PC-3 (cell line): ENCODE measurements around the gene HNRNPL. TPM values are rescaled to one million over a fixed set of nuclear protein-coding genes. Genes with fewer than 3 reads are reported as not detected.
"Not testable (repeated sequence)": the region's sequence is repeated elsewhere in the genome, so short reads cannot be mapped to it uniquely, and the experiment has no call there.

Experiments used
- ATAC-seq: fragments of 200-7000 bp; cut with Tn5 transposase; 2 replicates; pipeline ENCODE4 v1.9.1; 2020; ENCODE audit warnings: mild to moderate bottlenecking, moderate library complexity
- BruUV-seq: library from RNA; stranded (reverse); fragments of 400-500 nt; replicated peaks from 2 replicates; lab custom pipeline; 2021; lab: Mats Ljungman, UMichigan
- CTCF ChIA-PET: fragments of 300-600 bp; sonication (Branson Sonifier 250); formaldehyde crosslinking; loops from one replicate; lab custom pipeline; 2022; ENCODE audit warnings: antibody characterized with exemption; lab: Charles Lee
- POLR2A ChIA-PET: fragments of 300-600 bp; sonication (Branson Sonifier 250); formaldehyde crosslinking; loops from one replicate; lab custom pipeline; 2022; ENCODE audit warnings: antibody characterized with exemption; ENCODE audit not compliant: unreplicated experiment; lab: Charles Lee
- DNase-seq: peaks from one replicate; pipeline ENCODE4 v3.0.0-alpha.2; 2015
- H2AFZ ChIP-seq: fragments of 300-600 bp; sonication (generic); 2 replicates; pipeline ENCODE4 v1.6.0; 2016; ENCODE audit warnings: antibody characterized with exemption, low read length
- H3F3A ChIP-seq: fragments of 300-600 bp; sonication (generic); one replicate; pipeline ENCODE4 v1.6.0; 2017; ENCODE audit warnings: antibody characterized with exemption, low read length, control low read depth, mild to moderate bottlenecking; ENCODE audit not compliant: unreplicated experiment
- H3K27ac ChIP-seq: fragments of 300-600 bp; sonication (generic); 2 replicates; pipeline ENCODE4 v1.5.1; 2016; ENCODE audit warnings: mild to moderate bottlenecking, low read length
- H3K27me3 ChIP-seq: fragments of 300-600 bp; sonication (generic); 2 replicates; pipeline ENCODE4 v1.6.1; 2016; ENCODE audit warnings: low read length, mixed read lengths
- H3K36me3 ChIP-seq: fragments of 300-600 bp; sonication (generic); 2 replicates; pipeline ENCODE4 v1.6.1; 2016; ENCODE audit warnings: low read depth, mixed run types, low read length, mixed read lengths
- H3K4me1 ChIP-seq: fragments of 300-600 bp; sonication (generic); 2 replicates; pipeline ENCODE4 v1.5.1; 2016; ENCODE audit warnings: low read length; ENCODE audit not compliant: insufficient read depth
- H3K4me2 ChIP-seq: fragments of 300-600 bp; sonication (generic); 2 replicates; pipeline ENCODE4 v1.6.0; 2016; ENCODE audit warnings: low read length
- H3K4me3 ChIP-seq: fragments of 300-600 bp; sonication (generic); 2 replicates; pipeline ENCODE4 v1.5.1; 2016; ENCODE audit warnings: mild to moderate bottlenecking, low read length, mixed read lengths
- H3K79me2 ChIP-seq: fragments of 300-600 bp; sonication (generic); 2 replicates; pipeline ENCODE4 v1.6.1; 2017; ENCODE audit warnings: low read length, mixed read lengths
- H3K9ac ChIP-seq: fragments of 300-600 bp; sonication (generic); 2 replicates; pipeline ENCODE4 v1.6.0; 2016; ENCODE audit warnings: mild to moderate bottlenecking, low read length
- H3K9me2 ChIP-seq: fragments of 300-600 bp; sonication (generic); replicated peaks from 2 replicates; pipeline ENCODE4 v1.6.1; 2016; ENCODE audit warnings: mixed run types, low read length, mixed read lengths
- H3K9me3 ChIP-seq: fragments of 300-600 bp; sonication (generic); 2 replicates; pipeline ENCODE4 v1.6.1; 2016; ENCODE audit warnings: low read length, mixed read lengths
- H4K20me1 ChIP-seq: fragments of 300-600 bp; sonication (generic); 2 replicates; pipeline ENCODE4 v1.6.1; 2016; ENCODE audit warnings: low read length, mixed read lengths
- EZH2 ChIP-seq: fragments of 300-600 bp; sonication (generic); IDR thresholded peaks from one replicate; pipeline ENCODE4 v1.6.1; 2017; ENCODE audit warnings: antibody characterized with exemption, mild to moderate bottlenecking, low read length; ENCODE audit not compliant: unreplicated experiment
- EZH2phosphoT487 ChIP-seq: fragments of 300-600 bp; sonication (generic); IDR thresholded peaks from 2 replicates; pipeline ENCODE4 v1.6.1; 2018; ENCODE audit warnings: mild to moderate bottlenecking, antibody characterized with exemption, low read length, borderline replicate concordance
- intact Hi-C: fragments of 100-400 bp; cut with micrococcal nuclease; formaldehyde crosslinking; loops from 2 replicates; pipeline ENCODE4 v1.9.0; 2023
- total RNA-seq: library from RNA; depleted of rRNA; stranded (reverse); fragments of >200 nt; gene quantifications from 2 replicates; pipeline ENCODE4 v1.2.3, GENCODE V29; 2014
- TF ChIP-seq, protein P1 (sequence below): fragments of 300-600 bp; sonication (generic); conservative IDR thresholded peaks from 2 replicates; pipeline ENCODE4 v1.5.1; 2017; ENCODE audit warnings: antibody characterized with exemption, low read depth, mild to moderate bottlenecking, low read length

HNRNPL gene
- total RNA-seq, 1 experiment from 2014 or later, result 315 TPM

DNA sequence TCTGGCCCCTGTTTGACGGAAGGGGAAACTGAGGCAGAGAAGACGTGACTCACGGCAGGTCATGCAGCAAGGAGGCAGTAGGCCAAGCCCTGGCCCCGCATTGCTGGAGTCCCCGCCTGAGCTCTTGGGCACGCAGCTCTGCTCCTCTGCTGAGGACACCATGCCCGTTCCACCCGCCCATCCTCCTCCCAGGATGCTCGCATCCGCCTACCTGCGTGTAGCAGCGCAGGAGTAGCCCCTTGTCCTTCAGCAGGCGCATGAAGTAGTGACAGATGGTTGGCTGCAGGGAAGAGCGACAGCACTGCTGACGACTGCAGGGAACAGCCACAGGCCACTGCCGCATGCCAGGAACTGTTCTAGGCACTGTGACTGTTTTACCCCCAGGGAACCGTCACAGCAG, 39.1 kb upstream of the HNRNPL start:
- Histone ChIP-seq H3K4me2 (no peak overlapping the region), H3K9me3 (no peaks in the 10 kb centered on the region), H3K9me2 (no peaks in the 10 kb centered on the region), H4K20me1 (no peaks in the 10 kb centered on the region), H3K27me3 (no peaks in the 10 kb centered on the region), H2AFZ (no peak overlapping the region), H3K36me3 (no peaks in the 10 kb centered on the region), H3K4me1 (no peaks in the 10 kb centered on the region), H3K4me3 (no peak overlapping the region), H3K9ac (no peak overlapping the region), H3F3A (no peaks in the 10 kb centered on the region), H3K79me2 (no peaks in the 10 kb centered on the region), H3K27ac (no peak overlapping the region)
- POLR2A ChIA-PET, result no interaction called here
- TF ChIP-seq, protein P1, sequence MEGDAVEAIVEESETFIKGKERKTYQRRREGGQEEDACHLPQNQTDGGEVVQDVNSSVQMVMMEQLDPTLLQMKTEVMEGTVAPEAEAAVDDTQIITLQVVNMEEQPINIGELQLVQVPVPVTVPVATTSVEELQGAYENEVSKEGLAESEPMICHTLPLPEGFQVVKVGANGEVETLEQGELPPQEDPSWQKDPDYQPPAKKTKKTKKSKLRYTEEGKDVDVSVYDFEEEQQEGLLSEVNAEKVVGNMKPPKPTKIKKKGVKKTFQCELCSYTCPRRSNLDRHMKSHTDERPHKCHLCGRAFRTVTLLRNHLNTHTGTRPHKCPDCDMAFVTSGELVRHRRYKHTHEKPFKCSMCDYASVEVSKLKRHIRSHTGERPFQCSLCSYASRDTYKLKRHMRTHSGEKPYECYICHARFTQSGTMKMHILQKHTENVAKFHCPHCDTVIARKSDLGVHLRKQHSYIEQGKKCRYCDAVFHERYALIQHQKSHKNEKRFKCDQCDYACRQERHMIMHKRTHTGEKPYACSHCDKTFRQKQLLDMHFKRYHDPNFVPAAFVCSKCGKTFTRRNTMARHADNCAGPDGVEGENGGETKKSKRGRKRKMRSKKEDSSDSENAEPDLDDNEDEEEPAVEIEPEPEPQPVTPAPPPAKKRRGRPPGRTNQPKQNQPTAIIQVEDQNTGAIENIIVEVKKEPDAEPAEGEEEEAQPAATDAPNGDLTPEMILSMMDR, result no peak
- no peak for TF ChIP-seq EZH2phosphoT487
- no peak for TF ChIP-seq EZH2
- intact Hi-C loops, result no loop called here
- no peak for DNase-seq
- no TSS peak for BruUV-seq
- ATAC-seq, result no peak
- CTCF ChIA-PET, result no interaction called here

DNA sequence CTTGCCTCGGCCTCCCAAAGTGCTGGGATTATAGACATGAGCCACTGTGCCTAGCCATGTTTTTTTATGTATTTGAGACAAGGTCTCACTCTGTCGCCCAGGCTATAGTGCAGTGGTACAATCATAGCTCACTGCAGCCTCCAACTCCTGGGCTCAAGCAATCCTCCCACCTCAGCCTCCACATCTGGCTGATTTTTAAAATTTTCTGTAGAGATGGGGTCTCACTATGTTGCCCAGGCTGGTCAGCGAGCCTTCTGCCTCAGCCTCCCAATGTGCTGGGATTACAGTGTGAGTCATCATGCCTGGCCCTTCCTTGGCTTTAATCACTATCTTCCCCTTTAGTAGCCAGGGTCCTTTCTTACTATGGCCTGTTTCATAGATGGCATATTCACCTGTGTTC, 34.9 kb upstream of the HNRNPL start:
- DNase-seq, H2AFZ ChIP-seq, BruUV-seq, H3K9me2 ChIP-seq, H3K4me2 ChIP-seq, H4K20me1 ChIP-seq, H3K9me3 ChIP-seq, H3K36me3 ChIP-seq, CTCF ChIA-PET, ATAC-seq, H3F3A ChIP-seq, H3K79me2 ChIP-seq, POLR2A ChIA-PET, intact Hi-C loops, H3K9ac ChIP-seq, H3K4me3 ChIP-seq, H3K27me3 ChIP-seq, H3K27ac ChIP-seq, H3K4me1 ChIP-seq: not testable (repeated sequence)

DNA sequence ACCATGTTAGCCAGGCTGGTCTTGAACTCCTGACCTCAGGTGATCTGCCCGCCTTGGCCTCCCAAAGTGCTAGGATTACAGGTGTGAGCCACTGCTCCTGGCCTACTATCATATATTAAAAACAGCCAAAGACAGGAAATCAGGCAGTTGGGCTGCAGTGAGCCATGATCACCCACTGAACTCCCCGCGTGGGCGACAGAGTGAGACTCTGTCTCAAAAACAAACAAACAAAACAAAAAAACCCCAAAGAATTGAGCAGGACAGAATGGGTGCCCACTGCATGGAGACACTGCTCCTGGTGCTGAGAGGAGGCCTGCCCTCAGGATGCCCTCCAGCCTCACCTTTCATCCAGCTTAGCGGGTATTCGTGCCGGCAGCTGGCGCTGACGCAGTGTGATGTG, 33.5 kb upstream of the HNRNPL start:
- DNase-seq (no peak), ATAC-seq (no peak)
- no peaks in the 10 kb centered on the region for H3F3A ChIP-seq
- H3K9me2 ChIP-seq, result no peaks in the 10 kb centered on the region
- H3K4me2 ChIP-seq, result no peak overlapping the region
- BruUV-seq, result no TSS peak
- H3K4me3 ChIP-seq, result no peak overlapping the region
- CTCF ChIA-PET, result no interaction called here
- no peaks in the 10 kb centered on the region for H3K4me1 ChIP-seq
- POLR2A ChIA-PET, result interaction anchor here (0.7 kb wide), 1 partner anchor 264 kb away, joined by 12 read pairs; the partner anchor contains the start of gene EIF3K
- H3K27me3 ChIP-seq, result no peaks in the 10 kb centered on the region
- H3K9ac ChIP-seq, result no peak overlapping the region
- H3K36me3 ChIP-seq, result no peaks in the 10 kb centered on the region
- H3K9me3 ChIP-seq, result no peaks in the 10 kb centered on the region
- H2AFZ ChIP-seq, result no peak overlapping the region
- H4K20me1 ChIP-seq, result no peaks in the 10 kb centered on the region
- TF ChIP-seq EZH2phosphoT487, result no peak
- TF ChIP-seq EZH2, result no peak
- TF ChIP-seq, protein P1, result no peak
- H3K79me2 ChIP-seq, result no peaks in the 10 kb centered on the region
- intact Hi-C loops, result no loop called here
- H3K27ac ChIP-seq, result no peak overlapping the region
